Calu3 (cell line): ENCODE data around the gene ZACN. TPM values are rescaled to one million over a fixed set of nuclear protein-coding genes. Genes with fewer than 3 reads are reported as not detected.
A peak's percentile ranks its signal among the peaks of the same experiment; 100 is the strongest.

ENCODE experiments used
- BruUV-seq: library from RNA; stranded (reverse); fragments of 400-500 nt; replicated peaks from 2 replicates; lab custom pipeline; 2021; lab: Mats Ljungman, UMichigan
- CTCF ChIA-PET: fragments of 300-600 bp; sonication (Branson Sonifier 250); formaldehyde crosslinking; loops from one replicate; lab custom pipeline; 2022; ENCODE audit warnings: antibody characterized with exemption; lab: Charles Lee
- DNase-seq: peaks from one replicate; pipeline ENCODE4 v3.0.0; 2022
- H3K27ac Mint-ChIP-seq: one replicate; pipeline ENCODE4 v1.8.0; 2022; ENCODE audit warnings: mixed read lengths; ENCODE audit not compliant: unreplicated experiment
- H3K27me3 Mint-ChIP-seq: one replicate; pipeline ENCODE4 v1.8.0; 2022; ENCODE audit warnings: mixed read lengths; ENCODE audit not compliant: unreplicated experiment
- H3K36me3 Mint-ChIP-seq: one replicate; pipeline ENCODE4 v1.8.0; 2022; ENCODE audit warnings: mild to moderate bottlenecking, moderate library complexity, mixed read lengths; ENCODE audit not compliant: insufficient read depth, unreplicated experiment
- H3K4me1 Mint-ChIP-seq: one replicate; pipeline ENCODE4 v1.8.0; 2022; ENCODE audit warnings: mild to moderate bottlenecking, low read depth, mixed read lengths; ENCODE audit not compliant: unreplicated experiment
- H3K4me3 Mint-ChIP-seq: one replicate; pipeline ENCODE4 v1.8.0; 2022; ENCODE audit warnings: mild to moderate bottlenecking, low read depth, moderate library complexity, mixed read lengths; ENCODE audit not compliant: unreplicated experiment
- H3K9me3 Mint-ChIP-seq: one replicate; pipeline ENCODE4 v1.8.0; 2022; ENCODE audit warnings: low read depth, mixed read lengths; ENCODE audit not compliant: unreplicated experiment
- intact Hi-C: fragments of 100-400 bp; cut with micrococcal nuclease; formaldehyde crosslinking; loops from one replicate; pipeline ENCODE4 v1.10.0; 2022; ENCODE audit not compliant: unreplicated experiment
- total RNA-seq: library from RNA; stranded (reverse); gene quantifications from 2 replicates; pipeline ENCODE4 v1.2.3, GENCODE V29; 2022
- TF ChIP-seq, protein P1 (sequence below): fragments of 200-600 bp; IDR thresholded peaks from one replicate; pipeline ENCODE4 v1.8.0; 2022; ENCODE audit warnings: antibody characterized with exemption; ENCODE audit not compliant: unreplicated experiment

ZACN gene
- total RNA-seq, 1 experiment from 2014 or later, result 0.17 TPM

DNA sequence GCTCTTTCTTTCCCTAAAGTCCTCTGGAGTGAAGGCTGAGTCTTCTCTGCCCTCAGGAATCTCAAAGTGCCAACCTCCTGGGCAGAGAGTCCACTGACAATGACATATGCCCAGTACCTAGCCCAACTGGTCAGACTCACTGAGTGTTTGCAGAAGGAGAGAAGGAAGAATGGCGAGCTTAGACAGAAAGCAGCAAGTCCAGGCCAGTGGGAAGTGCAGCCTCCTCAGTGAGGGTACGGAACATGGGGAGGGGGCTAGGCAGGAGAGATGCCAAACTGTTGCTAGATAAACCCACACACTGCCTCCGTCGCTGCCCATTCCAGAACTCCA, 23.9 kb downstream of the ZACN start:
- TF ChIP-seq, protein P1, sequence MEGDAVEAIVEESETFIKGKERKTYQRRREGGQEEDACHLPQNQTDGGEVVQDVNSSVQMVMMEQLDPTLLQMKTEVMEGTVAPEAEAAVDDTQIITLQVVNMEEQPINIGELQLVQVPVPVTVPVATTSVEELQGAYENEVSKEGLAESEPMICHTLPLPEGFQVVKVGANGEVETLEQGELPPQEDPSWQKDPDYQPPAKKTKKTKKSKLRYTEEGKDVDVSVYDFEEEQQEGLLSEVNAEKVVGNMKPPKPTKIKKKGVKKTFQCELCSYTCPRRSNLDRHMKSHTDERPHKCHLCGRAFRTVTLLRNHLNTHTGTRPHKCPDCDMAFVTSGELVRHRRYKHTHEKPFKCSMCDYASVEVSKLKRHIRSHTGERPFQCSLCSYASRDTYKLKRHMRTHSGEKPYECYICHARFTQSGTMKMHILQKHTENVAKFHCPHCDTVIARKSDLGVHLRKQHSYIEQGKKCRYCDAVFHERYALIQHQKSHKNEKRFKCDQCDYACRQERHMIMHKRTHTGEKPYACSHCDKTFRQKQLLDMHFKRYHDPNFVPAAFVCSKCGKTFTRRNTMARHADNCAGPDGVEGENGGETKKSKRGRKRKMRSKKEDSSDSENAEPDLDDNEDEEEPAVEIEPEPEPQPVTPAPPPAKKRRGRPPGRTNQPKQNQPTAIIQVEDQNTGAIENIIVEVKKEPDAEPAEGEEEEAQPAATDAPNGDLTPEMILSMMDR, result no peak
- H3K36me3 Mint-ChIP-seq, result peaks cover 41% of the 10 kb centered on the region
- intact Hi-C loops, result no loop called here
- no peaks in the 10 kb centered on the region for H3K27me3 Mint-ChIP-seq
- H3K27ac Mint-ChIP-seq, result peak overlapping the region; percentile 72
- peak overlapping the region; percentile 94 for H3K4me3 Mint-ChIP-seq
- H3K4me1 Mint-ChIP-seq, result no peaks in the 10 kb centered on the region
- H3K9me3 Mint-ChIP-seq, result no peaks in the 10 kb centered on the region
- BruUV-seq, result no TSS peak
- CTCF ChIA-PET, result interaction anchor here (1.1 to 1.2 kb wide), 2 partner anchors 89 to 177 kb away, joined by 3 to 4 read pairs; no protein-coding TSS in a partner anchor
- no peak for DNase-seq

DNA sequence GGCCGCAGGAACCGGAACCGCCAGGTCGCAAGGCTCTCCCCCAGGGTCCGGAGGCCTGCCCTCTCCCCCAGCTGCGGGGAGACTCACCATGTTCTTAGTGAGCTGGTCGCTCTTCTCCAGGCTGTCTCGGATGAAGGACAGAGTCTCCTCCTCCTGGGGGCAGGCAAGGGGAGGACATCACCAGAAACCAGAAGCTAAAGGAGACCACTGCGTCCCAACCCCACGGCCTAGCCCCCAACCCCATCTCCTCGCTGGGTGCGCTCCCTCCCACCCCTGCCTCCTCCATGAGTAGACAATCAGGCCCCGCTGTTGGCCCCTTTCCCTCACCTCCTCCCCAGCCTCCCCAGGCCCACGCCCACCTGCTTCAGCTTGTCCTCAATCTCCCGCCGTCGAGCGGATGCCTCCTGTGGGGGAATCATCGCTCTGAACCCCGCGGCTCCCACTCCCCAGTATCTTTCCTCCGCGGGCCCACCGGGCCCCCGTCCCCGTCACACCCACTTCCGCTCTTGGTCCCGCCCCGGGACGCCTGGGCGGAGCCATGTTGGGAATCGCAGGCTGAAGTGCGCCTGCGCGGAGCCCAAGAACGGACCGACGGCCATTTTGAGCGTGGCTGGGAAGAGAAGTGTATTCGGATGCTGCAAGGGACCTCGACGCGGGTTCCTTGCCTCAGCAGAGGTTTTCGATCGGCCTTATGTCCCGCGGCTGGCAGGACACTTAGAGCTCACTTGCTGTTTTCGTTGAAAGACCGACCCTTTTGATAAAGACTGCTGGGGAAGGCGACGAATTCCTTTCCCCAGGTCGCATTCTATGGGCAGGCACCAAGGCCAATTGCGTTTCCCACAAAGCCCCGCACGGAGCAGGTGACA, 24.5 kb downstream of the ZACN start, which contains the start of gene EXOC7:
EXOC7 (minus strand) TSS at position 514 of the 866 bp plus-strand sequence; CDS start at position 419, 95 bp downstream.
- Mint-ChIP-seq H3K36me3 (peaks cover 35% of the 10 kb centered on the region), H3K9me3 (no peaks in the 10 kb centered on the region), H3K4me1 (no peaks in the 10 kb centered on the region), H3K27me3 (no peaks in the 10 kb centered on the region), H3K27ac (peak within 1 kb of the TSS; percentile 72), H3K4me3 (peak within 1 kb of the TSS; percentile 94)
- intact Hi-C loops, result no loop called here
- CTCF ChIA-PET, result interaction anchor here (1.1 to 1.2 kb wide), 2 partner anchors 89 to 176 kb away, joined by 3 to 4 read pairs; no protein-coding TSS in a partner anchor
- TF ChIP-seq, protein P1, result no peak
- BruUV-seq, result no TSS peak
- peak; percentile 93 for DNase-seq

DNA sequence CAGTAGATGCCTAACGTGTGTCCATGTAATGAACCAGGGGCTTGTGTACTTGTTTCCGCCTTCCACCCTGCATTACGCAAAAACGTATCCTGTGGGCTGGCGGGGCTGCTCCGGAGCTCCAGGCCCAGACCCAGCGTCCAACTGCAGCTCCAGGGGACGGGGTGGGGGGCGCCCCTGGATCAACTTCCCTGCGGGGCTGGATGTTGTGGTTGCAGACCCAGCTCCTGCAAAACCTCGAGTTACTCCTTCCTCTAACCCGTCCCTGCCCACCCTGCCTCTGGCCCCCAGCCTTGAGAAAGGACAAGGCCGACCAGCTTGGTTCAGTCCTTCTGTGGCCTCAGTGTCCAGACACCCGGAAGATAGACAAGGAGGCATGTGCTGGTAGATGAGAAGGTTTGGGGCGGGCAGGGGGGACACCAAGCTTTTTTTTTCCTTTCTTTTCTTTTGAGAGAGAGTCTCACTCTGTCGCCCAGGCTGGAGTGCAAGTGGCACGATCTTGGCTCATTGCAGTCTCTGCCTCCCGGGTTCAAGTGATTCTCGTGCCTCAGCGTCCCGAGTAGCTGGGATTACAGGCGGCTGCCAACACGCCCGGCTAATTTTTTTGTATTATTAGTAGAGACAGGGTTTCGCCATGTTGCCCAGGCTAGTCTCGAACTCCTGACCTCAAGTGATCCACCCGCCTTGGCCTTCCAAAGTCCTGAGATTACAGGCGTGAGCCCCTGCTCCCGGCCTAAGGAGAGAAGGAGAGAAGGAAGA, 25.3 kb downstream of the ZACN start:
- Mint-ChIP-seq H3K9me3 (no peaks in the 10 kb centered on the region), H3K4me1 (no peaks in the 10 kb centered on the region), H3K36me3 (peaks cover 30% of the 10 kb centered on the region), H3K27me3 (no peaks in the 10 kb centered on the region), H3K4me3 (peak overlapping the region; percentile 94), H3K27ac (peak overlapping the region; percentile 72)
- DNase-seq, result no peak
- BruUV-seq, result no TSS peak
- TF ChIP-seq, protein P1, result no peak
- CTCF ChIA-PET, result no interaction called here
- intact Hi-C loops, result no loop called here

- TF ChIP-seq, protein P1, result no peak
- Mint-ChIP-seq H3K9me3 (no peaks in the 10 kb centered on the region), H3K4me1 (no peaks in the 10 kb centered on the region), H3K27ac (no peak overlapping the region), H3K36me3 (peaks cover 25% of the 10 kb centered on the region), H3K27me3 (no peaks in the 10 kb centered on the region), H3K4me3 (no peak overlapping the region)
- BruUV-seq, result no TSS peak
- no peak for DNase-seq
- intact Hi-C loops, result no loop called here
- CTCF ChIA-PET, result no interaction called here
Measured at GRCh38 chr17:76104896-76105231, 25.9 kb downstream of the ZACN start.
